Common myeloid progenitor, CD34-positive (primary cell): Measurements from ENCODE around the gene UBXN1.

Experiments used
- CTCF ChIA-PET: fragments of 350-600 bp; sonication (Branson Sonifier 250); formaldehyde crosslinking; loops from one replicate; lab custom pipeline; 2021; ENCODE audit warnings: antibody characterized with exemption; lab: Charles Lee
- POLR2A ChIA-PET: fragments of 350-600 bp; sonication (Branson Sonifier 250); formaldehyde crosslinking; loops from one replicate; lab custom pipeline; 2021; ENCODE audit warnings: antibody characterized with exemption; lab: Charles Lee
- DNase-seq, 3 donors: peaks; one replicate each; pipeline versions ENCODE4 v3.0.0 to v3.0.0-alpha.2; 2013
- H3K27ac ChIP-seq, 2 experiments: 1 replicate in 1 of 2; 2 replicates in 1 of 2; pipeline ENCODE4 v1.7.0; 2013; ENCODE audit warnings: inconsistent platforms in 2 of 2, low read length in 2 of 2, mild to moderate bottlenecking in 2 of 2, low read depth in 1 of 2, moderate library complexity in 1 of 2; ENCODE audit not compliant: severe bottlenecking in 2 of 2, insufficient read depth in 1 of 2, poor library complexity in 1 of 2
- H3K27me3 ChIP-seq, 5 experiments: replicated peaks in 2 of 5; 1 replicate in 3 of 5; 2 replicates in 2 of 5; pipeline versions ENCODE4 v1.6.1 to v1.7.0; 2013; ENCODE audit warnings: low read length in 4 of 5, mild to moderate bottlenecking in 2 of 5, moderate library complexity in 2 of 5, inconsistent platforms in 1 of 5; ENCODE audit not compliant: insufficient read depth in 5 of 5, control insufficient read depth in 4 of 5
- H3K36me3 ChIP-seq, 4 experiments: 1 replicate in 2 of 4; 2 replicates in 2 of 4; pipeline versions ENCODE4 v1.6.1 to v1.7.0; 2013; ENCODE audit warnings: low read length in 3 of 4, control low read depth in 1 of 4, mild to moderate bottlenecking in 1 of 4; ENCODE audit not compliant: control insufficient read depth in 4 of 4, insufficient read depth in 4 of 4
- H3K4me1 ChIP-seq, 4 experiments: 1 replicate in 3 of 4; 2 replicates in 1 of 4; pipeline versions ENCODE4 v1.6.1 to v1.7.1; 2013; ENCODE audit warnings: low read length in 3 of 4, mild to moderate bottlenecking in 3 of 4, control low read depth in 1 of 4, inconsistent platforms in 1 of 4, moderate library complexity in 1 of 4; ENCODE audit not compliant: control insufficient read depth in 4 of 4, insufficient read depth in 4 of 4; ENCODE audit errors: control extremely low read depth in 1 of 4
- H3K4me3 ChIP-seq, 7 experiments: 1 replicate in 4 of 7; 2 replicates in 3 of 7; pipeline versions ENCODE4 v1.5.1 to v1.7.0; 2013; ENCODE audit warnings: mild to moderate bottlenecking in 7 of 7, low read length in 6 of 7, moderate library complexity in 6 of 7, inconsistent platforms in 2 of 7, low read depth in 2 of 7, control low read depth in 1 of 7; ENCODE audit not compliant: insufficient read depth in 4 of 7, control insufficient read depth in 1 of 7; ENCODE audit errors: extremely low read depth in 1 of 7
- H3K9me3 ChIP-seq, 5 experiments: 1 replicate in 4 of 5; 2 replicates in 1 of 5; pipeline versions ENCODE4 v1.6.1 to v1.7.1; 2013; ENCODE audit warnings: low read length in 4 of 5, mild to moderate bottlenecking in 2 of 5, inconsistent platforms in 1 of 5, low read depth in 1 of 5, moderate library complexity in 1 of 5; ENCODE audit not compliant: control insufficient read depth in 4 of 5, insufficient read depth in 2 of 5; ENCODE audit errors: control extremely low read depth in 1 of 5
- WGBS: methylation state at CpG from one replicate; pipeline ENCODE4 v1.1.5; 2013; ENCODE audit not compliant: insufficient coverage; 5-methylcytosine and 5-hydroxymethylcytosine counted together

UBXN1 gene

DNA sequence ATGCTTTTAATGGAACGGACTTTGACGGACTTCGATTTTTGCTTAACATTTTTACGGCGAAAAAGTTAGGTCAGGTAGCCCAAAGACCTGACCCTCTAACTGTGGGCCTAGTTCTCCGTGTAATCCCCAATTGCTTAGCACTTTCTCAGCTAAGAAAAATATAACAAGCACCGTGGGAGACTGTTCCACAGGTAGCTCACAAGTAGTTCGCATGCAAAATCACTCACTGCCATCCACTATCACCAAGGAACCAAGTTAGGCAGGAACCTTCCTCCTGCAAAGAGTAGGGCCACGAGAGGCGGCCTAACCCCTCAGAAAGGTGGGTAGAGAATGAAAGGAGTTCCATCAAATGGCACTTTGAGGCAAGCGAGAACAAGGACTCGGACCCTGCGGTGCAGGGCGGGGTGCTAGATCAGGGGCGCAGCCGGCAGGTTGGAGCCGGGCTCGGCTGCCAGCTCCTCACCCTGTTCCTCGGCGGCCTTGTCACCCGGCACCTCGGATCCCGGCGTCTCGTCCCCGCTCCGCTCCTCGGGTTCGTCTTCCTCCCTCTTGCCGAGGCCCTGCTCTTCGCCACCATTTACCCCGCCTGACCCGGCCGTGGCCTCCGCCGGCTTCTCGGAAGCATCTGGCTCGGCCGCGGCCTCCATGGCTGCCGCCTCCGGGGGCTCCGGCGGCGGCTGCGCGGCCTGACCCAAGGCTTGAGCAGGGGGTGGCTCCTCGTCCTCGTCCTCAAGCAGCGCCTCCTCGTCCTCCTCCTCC is 47.5 kb upstream of the UBXN1 start:
- no peak for DNase-seq
- Histone ChIP-seq H3K4me1 (peaks cover 23 to 47% (median 41%) of the 10 kb centered on the region in 4 experiments), H3K9me3 (no peaks in the 10 kb centered on the region), H3K27ac (peak overlapping the region; percentile 69 to 95), H3K36me3 (peaks cover 11 to 45% (median 27%) of the 10 kb centered on the region in 4 experiments), H3K4me3 (peak overlapping the region; percentile 83 to 100 (median 89)), H3K27me3 (no peaks in the 10 kb centered on the region)
- WGBS, result under 1% methylated on average over 49 of the region's 51 CpGs
- CTCF ChIA-PET, result interaction anchor here (0.6 to 1.7 kb wide), 11 partner anchors 9 to 124 kb away, joined by 3 to 5 read pairs (median 3); partner anchors contain the start of genes C11orf98 and CSKMT
- POLR2A ChIA-PET, result interaction anchor here (0.7 to 3.8 kb wide), 6 partner anchors 12 to 115 kb away, joined by 3 to 22 read pairs (median 8); partner anchors contain the start of genes C11orf98, CSKMT and STX5

DNA sequence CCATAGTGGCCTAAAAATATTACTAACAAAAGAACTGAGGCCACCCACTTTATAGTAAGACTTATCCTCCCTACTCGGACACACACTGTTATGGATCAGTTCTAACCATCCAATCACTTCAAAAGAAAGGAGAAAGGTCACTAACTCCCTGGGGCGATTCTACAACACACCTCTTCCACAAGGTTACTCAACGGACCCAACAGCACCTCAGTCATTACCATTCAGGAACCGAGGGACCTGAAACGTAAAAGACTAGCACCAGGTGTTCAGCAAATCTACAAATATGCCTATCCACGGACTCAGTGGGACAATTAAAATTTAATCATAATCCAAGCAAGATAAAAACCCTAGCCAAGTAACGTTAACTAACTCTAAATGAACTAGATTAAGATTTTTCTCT is 46.8 kb upstream of the UBXN1 start:
- H3K36me3 ChIP-seq, result peaks cover 17 to 48% (median 32%) of the 10 kb centered on the region in 4 experiments
- no peak for DNase-seq
- peak overlapping the region in 6 of 7 experiments; percentile 83 to 100 (median 91) for H3K4me3 ChIP-seq
- CTCF ChIA-PET, result interaction anchor here (0.6 to 1.7 kb wide), 7 partner anchors 12 to 125 kb away, joined by 3 to 5 read pairs (median 3); partner anchors contain the start of genes C11orf98 and CSKMT
- H3K27me3 ChIP-seq, result no peaks in the 10 kb centered on the region
- POLR2A ChIA-PET, result interaction anchor here (0.8 to 3.8 kb wide), 2 partner anchors 16 to 60 kb away, joined by 5 to 22 read pairs; partner anchors contain the start of genes C11orf98 and CSKMT
- H3K4me1 ChIP-seq, result peaks cover 23 to 44% (median 37%) of the 10 kb centered on the region in 4 experiments
- no peaks in the 10 kb centered on the region for H3K9me3 ChIP-seq
- 0% methylated on average over 7 of the region's 7 CpGs for WGBS
- peak overlapping the region; percentile 69 to 95 for H3K27ac ChIP-seq

DNA sequence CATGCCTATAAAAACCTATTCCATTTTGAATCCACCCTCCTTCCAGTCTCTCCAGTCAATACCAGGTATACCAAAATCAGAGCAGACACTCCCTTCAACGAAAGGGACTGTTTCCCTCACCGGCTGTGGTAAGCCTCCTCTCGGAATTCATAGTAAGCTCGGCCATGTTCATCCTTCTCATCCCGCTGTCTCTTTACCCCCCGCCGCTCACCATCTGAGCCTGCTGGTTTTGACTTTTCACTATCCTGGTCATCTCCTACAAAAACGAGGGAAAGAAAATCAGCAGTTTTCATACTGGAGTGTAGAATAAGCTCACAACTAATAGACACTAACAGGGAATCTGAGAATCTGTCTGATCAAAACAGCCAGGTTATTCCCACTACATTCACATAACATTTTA is 45.3 kb upstream of the UBXN1 start:
- H3K27ac ChIP-seq, result peak overlapping the region in 1 of 2 experiments; percentile 26
- ChIA-PET POLR2A (no interaction called here), CTCF (interaction anchor here (1.4 to 2.7 kb wide), 6 partner anchors 8 to 43 kb away, joined by 3 to 9 read pairs (median 8); no protein-coding TSS in a partner anchor)
- no peaks in the 10 kb centered on the region for H3K9me3 ChIP-seq
- no peaks in the 10 kb centered on the region for H3K27me3 ChIP-seq
- H3K36me3 ChIP-seq, result peaks cover 25 to 63% (median 45%) of the 10 kb centered on the region in 4 experiments
- peaks cover 19 to 33% (median 25%) of the 10 kb centered on the region in 4 experiments for H3K4me1 ChIP-seq
- WGBS, result 94% methylated on average over 8 of the region's 8 CpGs
- DNase-seq, result no peak
- H3K4me3 ChIP-seq, result peak overlapping the region in 2 of 7 experiments; percentile 83 to 100

DNA sequence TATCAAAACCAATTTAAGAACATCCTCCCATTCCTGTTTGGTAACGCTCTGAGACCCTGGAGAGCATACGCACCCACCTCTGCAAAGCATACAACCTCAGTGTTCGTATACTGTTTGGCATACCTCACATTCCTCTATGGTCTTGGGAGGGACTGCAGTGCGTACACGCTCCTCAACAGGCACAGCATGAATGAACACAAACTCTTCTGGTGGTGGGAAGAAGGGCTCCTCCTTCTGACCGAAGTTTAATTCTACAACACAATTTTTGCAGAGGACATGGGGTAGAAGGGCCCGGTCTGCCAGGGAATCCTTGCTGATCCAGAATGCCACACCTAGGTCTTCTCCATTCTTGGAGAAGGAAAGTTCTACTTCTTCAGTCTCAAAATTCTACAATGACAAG is 43.1 kb upstream of the UBXN1 start:
- H3K9me3 ChIP-seq, result no peaks in the 10 kb centered on the region
- no peaks in the 10 kb centered on the region for H3K27me3 ChIP-seq
- ChIA-PET POLR2A (no interaction called here), CTCF (no interaction called here)
- peak; percentile 62 to 74 (median 70) for DNase-seq
- H3K36me3 ChIP-seq, result peaks cover 36 to 81% (median 64%) of the 10 kb centered on the region in 4 experiments
- H3K4me1 ChIP-seq, result peaks cover 16 to 24% (median 22%) of the 10 kb centered on the region in 4 experiments
- no peak overlapping the region for H3K27ac ChIP-seq
- 93% methylated on average over 7 of the region's 7 CpGs for WGBS
- no peak overlapping the region for H3K4me3 ChIP-seq

DNA sequence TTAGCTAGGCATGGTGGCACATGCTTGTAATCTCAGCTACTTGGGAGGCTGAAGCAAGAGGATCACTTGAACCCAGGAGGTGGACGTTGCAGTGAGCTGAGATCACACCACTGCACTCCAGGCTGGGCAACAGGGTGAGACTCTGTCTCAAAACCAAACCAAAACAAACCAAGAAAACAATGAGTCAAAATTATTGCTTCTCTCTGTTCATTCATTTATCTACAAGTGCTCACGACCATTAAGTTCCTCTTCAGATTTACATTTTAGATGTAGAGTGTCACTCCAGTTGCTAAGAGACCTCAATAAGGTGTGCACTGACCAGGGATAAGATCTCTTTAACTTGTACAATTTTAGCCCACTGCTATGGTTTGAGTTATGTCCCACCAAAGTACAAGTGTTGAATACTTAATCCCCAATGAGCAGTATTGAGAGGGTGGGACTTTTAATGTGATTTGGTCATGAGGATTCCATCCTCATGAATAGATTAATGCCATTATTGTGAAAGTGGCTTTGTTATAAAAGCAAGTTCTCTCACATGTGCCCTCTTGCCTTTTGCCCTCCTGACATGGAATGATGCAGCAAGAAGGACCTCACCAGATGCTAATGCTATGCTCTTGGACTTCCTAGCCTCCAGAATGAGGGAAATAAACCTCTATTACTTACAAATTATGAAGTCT is 40.6 kb upstream of the UBXN1 start:
- WGBS, result 100% methylated on average over 1 of the region's 2 CpGs
- peak overlapping the region in 1 of 2 experiments; percentile 23 for H3K27ac ChIP-seq
- DNase-seq, result no peak
- ChIA-PET CTCF (interaction anchor here (1.2 kb wide), 1 partner anchor 26 kb away, joined by 3 read pairs; no protein-coding TSS in a partner anchor), POLR2A (no interaction called here)
- H3K36me3 ChIP-seq, result peaks cover 48 to 97% (median 87%) of the 10 kb centered on the region in 4 experiments
- H3K4me3 ChIP-seq, result no peak overlapping the region
- H3K27me3 ChIP-seq, result no peaks in the 10 kb centered on the region
- H3K9me3 ChIP-seq, result no peaks in the 10 kb centered on the region
- H3K4me1 ChIP-seq, result peaks cover 2 to 6% (median 4%) of the 10 kb centered on the region in 4 experiments

DNA sequence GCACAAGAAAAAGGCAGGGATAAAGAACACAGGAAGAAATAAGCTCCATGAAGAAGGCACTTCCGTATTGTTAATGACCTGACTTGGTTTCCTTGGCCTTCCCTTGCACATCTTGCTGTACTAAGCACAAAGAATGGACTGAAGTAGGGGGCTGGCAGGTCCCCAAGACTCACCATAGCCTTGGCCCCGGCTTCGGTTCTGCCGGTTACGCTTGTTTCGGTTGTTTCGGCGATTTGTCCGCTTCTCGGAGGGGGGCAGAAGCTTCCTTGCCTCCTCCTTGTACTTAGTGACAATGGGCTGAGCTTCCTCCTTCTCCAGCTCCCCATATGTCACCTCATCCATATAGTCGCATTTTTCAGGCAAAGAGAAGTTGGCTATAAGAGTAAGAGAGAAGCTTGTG is 37.9 kb upstream of the UBXN1 start:
- DNase-seq, result no peak
- no peak overlapping the region for H3K4me3 ChIP-seq
- peaks cover 49 to 95% (median 85%) of the 10 kb centered on the region in 4 experiments for H3K36me3 ChIP-seq
- ChIA-PET CTCF (interaction anchor here (1.9 kb wide), 1 partner anchor 8 kb away, joined by 6 read pairs; no protein-coding TSS in a partner anchor), POLR2A (no interaction called here)
- H3K27me3 ChIP-seq, result no peaks in the 10 kb centered on the region
- no peak overlapping the region for H3K27ac ChIP-seq
- H3K9me3 ChIP-seq, result no peaks in the 10 kb centered on the region
- no peaks in the 10 kb centered on the region for H3K4me1 ChIP-seq
- 100% methylated on average over 6 of the region's 11 CpGs for WGBS
